Hepatocyte (in vitro differentiated cells): ENCODE measurements around the gene KRT80.

Experiments used
- CTCF ChIP-seq: fragments of 200-600 bp; sonication (generic); IDR thresholded peaks from 2 replicates; pipeline ENCODE4 v1.5.1; 2016; ENCODE audit warnings: antibody characterized with exemption, mild to moderate bottlenecking; ENCODE audit not compliant: poor library complexity
- EZH2 ChIP-seq: fragments of 200-600 bp; sonication (generic); IDR thresholded peaks from 2 replicates; pipeline ENCODE4 v1.6.1; 2016; ENCODE audit warnings: antibody characterized with exemption, mild to moderate bottlenecking, borderline replicate concordance
- EZH2phosphoT487 ChIP-seq: fragments of 200-600 bp; sonication (generic); IDR thresholded peaks from one replicate; pipeline ENCODE4 v1.6.1; 2018; ENCODE audit warnings: antibody characterized with exemption, mild to moderate bottlenecking, low read depth, moderate library complexity; ENCODE audit not compliant: unreplicated experiment, severe bottlenecking

- TF ChIP-seq CTCF, result no peak
- TF ChIP-seq EZH2, result no peak
- TF ChIP-seq EZH2phosphoT487, result no peak
These were observed 7.8 kb downstream of the KRT80 start for GRCh38 chr12:52183971-52184370.
